WTC11 (cell line): Measurements from ENCODE around the gene PRKAR2A.

Source experiments
- ATF2 ChIP-seq: sonication (generic); formaldehyde crosslinking; IDR thresholded peaks from 2 replicates; pipeline ENCODE4 v1.8.1; 2022; ENCODE audit warnings: low read depth, missing genetic modification reagents, borderline replicate concordance
- ATF3 ChIP-seq: sonication (generic); formaldehyde crosslinking; conservative IDR thresholded peaks from 2 replicates; pipeline ENCODE4 v1.8.1; 2022; ENCODE audit warnings: mild to moderate bottlenecking, missing genetic modification reagents
- CBFB ChIP-seq: sonication (generic); formaldehyde crosslinking; IDR thresholded peaks from 2 replicates; pipeline ENCODE4 v1.8.1; 2022; ENCODE audit warnings: mild to moderate bottlenecking, low read depth, missing genetic modification reagents
- CTCF ChIP-seq: fragments of 200-600 bp; IDR thresholded peaks from 2 replicates; pipeline ENCODE4 v1.8.0; 2022; ENCODE audit warnings: antibody characterized with exemption
- IRF1 ChIP-seq: sonication (generic); formaldehyde crosslinking; IDR thresholded peaks from 2 replicates; pipeline ENCODE4 v1.8.0; 2023; ENCODE audit warnings: missing genetic modification reagents
- JUN ChIP-seq: sonication (generic); formaldehyde crosslinking; IDR thresholded peaks from 2 replicates; pipeline ENCODE4 v1.8.0; 2023; ENCODE audit warnings: mild to moderate bottlenecking, missing genetic modification reagents
- NFE2L1 ChIP-seq: sonication (generic); formaldehyde crosslinking; IDR thresholded peaks from 2 replicates; pipeline ENCODE4 v1.8.1; 2023; ENCODE audit warnings: missing genetic modification reagents
- PREB ChIP-seq: sonication (generic); formaldehyde crosslinking; IDR thresholded peaks from 2 replicates; pipeline ENCODE4 v1.8.1; 2022; ENCODE audit warnings: mild to moderate bottlenecking, missing genetic modification reagents, moderate library complexity, borderline replicate concordance
- ZNF121 ChIP-seq: sonication (generic); formaldehyde crosslinking; IDR thresholded peaks from 2 replicates; pipeline ENCODE4 v1.8.0; 2023; ENCODE audit warnings: missing genetic modification reagents
- ZNF138 ChIP-seq: sonication (generic); formaldehyde crosslinking; conservative IDR thresholded peaks from 2 replicates; pipeline ENCODE4 v1.8.1; 2022; ENCODE audit warnings: mild to moderate bottlenecking, moderate library complexity, missing genetic modification reagents

GRCh38 chr3:48707157-48707556, 140.5 kb downstream of the PRKAR2A start:
- TF ChIP-seq PREB (CRISPR knock-in tag) (no peak), CTCF (no peak), ATF2 (CRISPR knock-in tag) (no peak), IRF1 (CRISPR knock-in tag) (no peak), ATF3 (CRISPR knock-in tag) (no peak), NFE2L1 (CRISPR knock-in tag) (no peak), JUN (CRISPR knock-in tag) (no peak), ZNF121 (CRISPR knock-in tag) (no peak), ZNF138 (CRISPR knock-in tag) (no peak), CBFB (no peak)
